GM12878 (cell line): ENCODE data around the gene CDC45. TPM values are rescaled to one million over a fixed set of nuclear protein-coding genes. Genes with fewer than 3 reads are reported as not detected.

ENCODE experiments used
- ATAC-seq: fragments of 200-7000 bp; cut with Tn5 transposase; 3 replicates; pipeline ENCODE4 v1.9.1; 2020; ENCODE audit warnings: mild to moderate bottlenecking, moderate library complexity
- BruUV-seq: library from RNA; stranded (reverse); fragments of 400-500 nt; replicated peaks from 2 replicates; lab custom pipeline; 2021; lab: Mats Ljungman, UMichigan
- CTCF ChIA-PET: fragments of 300-600 bp; sonication (Branson Sonifier 250); formaldehyde crosslinking; extraction: SDS; loops from one replicate; lab custom pipeline; 2021; ENCODE audit warnings: inconsistent platforms; lab: Yijun Ruan, JAX
- POLR2A ChIA-PET: fragments of 350-600 bp; formaldehyde crosslinking; extraction: SDS; loops from one replicate; lab custom pipeline; 2021; ENCODE audit warnings: inconsistent platforms; lab: Charles Lee
- RAD21 ChIA-PET: fragments of 300-600 bp; sonication (Branson Sonifier 250); formaldehyde crosslinking; loops from one replicate; lab custom pipeline; 2023; ENCODE audit warnings: antibody characterized with exemption; ENCODE audit not compliant: unreplicated experiment; lab: Charles Lee
- SMC1A ChIA-PET: fragments of 300-600 bp; sonication (Branson Sonifier 250); formaldehyde crosslinking; loops from one replicate; lab custom pipeline; 2023; ENCODE audit not compliant: unreplicated experiment, uncharacterized antibody; lab: Charles Lee
- DNase-seq: peaks from one replicate; pipeline ENCODE4 v3.0.0-alpha.2; 2011; ENCODE audit warnings: low read depth, low spot score
- FAIRE-seq: peaks from 3 replicates; lab custom pipeline; 2011; peaks lifted over from hg19 to GRCh38; lab: Jason Lieb, UNC
- H2AFZ ChIP-seq: 2 replicates; pipeline ENCODE4 v1.6.0; 2011; ENCODE audit warnings: low read depth, low read length, control low read depth; ENCODE audit not compliant: control insufficient read depth
- H3K27ac ChIP-seq: 2 replicates; pipeline ENCODE4 v1.5.1; 2011; ENCODE audit warnings: control low read depth; ENCODE audit not compliant: control insufficient read depth, insufficient read depth
- H3K27me3 ChIP-seq, 2 experiments: replicated peaks in 1 of 2; 2 replicates each; pipeline versions ENCODE4 v1.6.0 to v1.6.1; 2011; ENCODE audit warnings: low read length in 1 of 2; ENCODE audit not compliant: control insufficient read depth in 2 of 2, insufficient read depth in 2 of 2
- H3K36me3 ChIP-seq, 2 experiments: 2 replicates each; pipeline ENCODE4 v1.5.1; 2011; ENCODE audit warnings: low read length in 1 of 2; ENCODE audit not compliant: control insufficient read depth in 2 of 2, insufficient read depth in 2 of 2
- H3K4me1 ChIP-seq: 2 replicates; pipeline ENCODE4 v1.6.1; 2011; ENCODE audit warnings: mild to moderate bottlenecking, low read length, moderate library complexity, mixed read lengths; ENCODE audit not compliant: control insufficient read depth, insufficient read depth
- H3K4me2 ChIP-seq: 2 replicates; pipeline ENCODE4 v1.6.0; 2011; ENCODE audit warnings: control low read depth; ENCODE audit not compliant: control insufficient read depth, insufficient read depth
- H3K4me3 ChIP-seq: fragments of 200-600 bp; sonication (generic); 2 replicates; pipeline ENCODE4 v1.5.1; 2016
- H3K79me2 ChIP-seq: 2 replicates; pipeline ENCODE4 v1.6.0; 2011; ENCODE audit warnings: low read length; ENCODE audit not compliant: control insufficient read depth, insufficient read depth
- H3K9ac ChIP-seq: 2 replicates; pipeline ENCODE4 v1.8.0; 2011; ENCODE audit warnings: low read length, control low read depth, mixed read lengths; ENCODE audit not compliant: control insufficient read depth, insufficient read depth
- H3K9me3 ChIP-seq: replicated peaks from 3 replicates; pipeline ENCODE4 v1.5.1; 2011; ENCODE audit warnings: mild to moderate bottlenecking, low read length; ENCODE audit not compliant: control insufficient read depth, insufficient read depth
- H4K20me1 ChIP-seq: 2 replicates; pipeline ENCODE4 v1.6.0; 2011; ENCODE audit not compliant: control insufficient read depth, insufficient read depth
- CBFB ChIP-seq: IDR thresholded peaks from 2 replicates; pipeline ENCODE4 v1.6.1; 2016; ENCODE audit warnings: antibody characterized with exemption, low read depth
- HDAC6 ChIP-seq: fragments of 200-600 bp; sonication (generic); IDR thresholded peaks from one replicate; pipeline ENCODE4 v1.8.0; 2017; ENCODE audit warnings: antibody characterized with exemption; ENCODE audit not compliant: unreplicated experiment
- KDM1A ChIP-seq: fragments of 200-600 bp; sonication (generic); IDR thresholded peaks from 2 replicates; pipeline ENCODE4 v1.6.1; 2016; ENCODE audit warnings: borderline replicate concordance
- NFIC ChIP-seq: IDR thresholded peaks from 2 replicates; pipeline ENCODE4 v1.6.1; 2012; ENCODE audit warnings: low read depth, mild to moderate bottlenecking, inconsistent platforms, low read length, moderate library complexity
- POLR2AphosphoS2 ChIP-seq: IDR thresholded peaks from 2 replicates; pipeline ENCODE4 v1.6.1; 2011; ENCODE audit warnings: low read depth, mild to moderate bottlenecking, low read length, improper control_type of control experiment, moderate library complexity
- SIN3A ChIP-seq: IDR thresholded peaks from 2 replicates; pipeline ENCODE4 v1.6.1; 2012; ENCODE audit warnings: low read depth, low read length, improper control_type of control experiment
- SIX5 ChIP-seq: IDR thresholded peaks from 2 replicates; pipeline ENCODE4 v1.6.1; 2011; ENCODE audit warnings: mild to moderate bottlenecking, low read depth, low read length, moderate library complexity; ENCODE audit not compliant: severe bottlenecking
- WGBS: methylation state at CpG from one replicate; pipeline ENCODE4 v1.1.6; 2016; ENCODE audit warnings: low lambda C conversion rate; ENCODE audit not compliant: insufficient replicate concordance, insufficient coverage; ENCODE audit errors: missing lambda C conversion rate; 5-methylcytosine and 5-hydroxymethylcytosine counted together
- in situ Hi-C: fragments of 300-500 bp; cut with MboI; formaldehyde crosslinking; loops from 9 replicates; pipeline ENCODE4 v1.14.3; 2018; ENCODE audit warnings: mixed read lengths
- intact Hi-C: fragments of 100-400 bp; cut with micrococcal nuclease; formaldehyde crosslinking; loops from one replicate; pipeline ENCODE4 v1.14.2; 2022; ENCODE audit not compliant: unreplicated experiment
- polyA plus RNA-seq, 11 experiments: library from polyadenylated mRNA; depleted of rRNA in 4 of 11; unstranded in 6 of 11; stranded (reverse) in 5 of 11; fragments of >200 nt; fragmentation: Nextera tagmentation in 4 of 11; fragmentation: Illumina TruSeq in 1 of 11; extraction: Ambion mirVana in 4 of 11; extraction: Trizol in 1 of 11; gene quantifications; 1 replicate in 1 of 11; 2 replicates in 10 of 11; pipeline versions ENCODE4 v1.2.1 to v1.2.3, GENCODE V29; 2011 to 2016; ENCODE audit warnings: inconsistent platforms in 2 of 11, missing spikeins in 2 of 11, low read depth in 1 of 11
- total RNA-seq, 4 experiments: library from RNA; depleted of rRNA in 3 of 4; stranded (reverse); fragments of >200 nt in 3 of 4; fragmentation: Illumina TruSeq in 1 of 4; extraction: Trizol in 1 of 4; gene quantifications; 2 replicates each; pipeline versions ENCODE4 v1.2.1 to v1.2.3, GENCODE V29; 2013 to 2021

Gene CDC45
- total and polyA plus RNA-seq, 10 of the 15 experiments (the other 5 are each of a cell fraction or from before 2014, with no cell fraction given): 40.8 to 88.5 (median 54.2) TPM

DNA sequence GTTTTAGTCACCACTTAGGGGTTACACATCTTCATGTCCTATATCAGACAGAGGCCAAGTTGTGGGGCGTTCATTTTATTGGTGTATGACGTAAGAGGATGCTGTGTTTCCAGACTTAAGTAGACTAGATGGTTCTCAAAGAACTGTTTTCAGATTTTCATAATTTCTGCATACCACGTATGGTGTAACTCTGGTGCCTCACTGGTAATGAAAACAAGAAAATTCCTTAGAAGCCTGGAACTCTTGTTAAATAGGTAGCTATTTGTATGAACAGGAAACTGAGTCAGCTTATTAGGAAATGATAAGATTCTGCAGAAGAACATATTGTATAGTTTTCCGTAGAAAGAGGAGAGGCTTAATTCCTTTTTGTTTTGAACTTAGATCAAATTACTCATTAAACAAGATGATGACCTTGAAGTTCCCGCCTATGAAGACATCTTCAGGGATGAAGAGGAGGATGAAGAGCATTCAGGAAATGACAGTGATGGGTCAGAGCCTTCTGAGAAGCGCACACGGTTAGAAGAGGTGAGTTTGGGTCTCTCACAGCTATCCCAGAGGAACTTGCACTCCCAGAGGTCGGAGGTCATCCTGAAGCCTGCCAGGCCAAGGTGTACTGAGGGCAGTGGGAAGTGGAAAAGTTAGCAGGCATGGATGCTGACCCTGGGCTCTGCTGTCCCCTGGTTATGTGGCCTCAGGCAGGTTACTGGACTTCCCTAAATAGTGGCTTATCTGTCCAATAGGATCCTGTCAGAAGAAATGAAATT, 3.9 kb downstream of the CDC45 start:
- CTCF ChIA-PET: interaction anchor here (0.9 to 1.0 kb wide), 2 partner anchors 9 to 19 kb away, joined by 3 to 4 read pairs; no protein-coding TSS in a partner anchor
- Histone ChIP-seq H3K27ac (no peak overlapping the region), H3K27me3 (no peaks in the 10 kb centered on the region), H3K9ac (no peak overlapping the region), H3K79me2 (peaks cover 15% of the 10 kb centered on the region), H3K4me1 (no peaks in the 10 kb centered on the region), H3K9me3 (no peaks in the 10 kb centered on the region), H4K20me1 (no peaks in the 10 kb centered on the region), H3K36me3 (peaks cover 6 to 8% of the 10 kb centered on the region in 2 experiments; a peak in 3 of 4 replicates), H3K4me2 (no peak overlapping the region), H3K4me3 (no peak overlapping the region), H2AFZ (no peak overlapping the region)
- 94% methylated on average over 8 of the region's 8 CpGs for WGBS
- RAD21 ChIA-PET: no interaction called here
- in situ Hi-C loops: no loop called here
- POLR2A ChIA-PET: interaction anchor here (0.5 kb wide), 1 partner anchor 256 kb away, joined by 3 read pairs; no protein-coding TSS in a partner anchor
- BruUV-seq: no TSS peak
- SMC1A ChIA-PET: no interaction called here
- intact Hi-C loops: no loop called here
- no peak for DNase-seq
- TF ChIP-seq NFIC (no peak), SIN3A (no peak), HDAC6 (no peak), KDM1A (no peak), SIX5 (no peak), POLR2AphosphoS2 (no peak), CBFB (no peak)
- ATAC-seq: no peak
- no peak for FAIRE-seq
